ENCODE data around the gene WDR6.

The WDR6 gene

DNA sequence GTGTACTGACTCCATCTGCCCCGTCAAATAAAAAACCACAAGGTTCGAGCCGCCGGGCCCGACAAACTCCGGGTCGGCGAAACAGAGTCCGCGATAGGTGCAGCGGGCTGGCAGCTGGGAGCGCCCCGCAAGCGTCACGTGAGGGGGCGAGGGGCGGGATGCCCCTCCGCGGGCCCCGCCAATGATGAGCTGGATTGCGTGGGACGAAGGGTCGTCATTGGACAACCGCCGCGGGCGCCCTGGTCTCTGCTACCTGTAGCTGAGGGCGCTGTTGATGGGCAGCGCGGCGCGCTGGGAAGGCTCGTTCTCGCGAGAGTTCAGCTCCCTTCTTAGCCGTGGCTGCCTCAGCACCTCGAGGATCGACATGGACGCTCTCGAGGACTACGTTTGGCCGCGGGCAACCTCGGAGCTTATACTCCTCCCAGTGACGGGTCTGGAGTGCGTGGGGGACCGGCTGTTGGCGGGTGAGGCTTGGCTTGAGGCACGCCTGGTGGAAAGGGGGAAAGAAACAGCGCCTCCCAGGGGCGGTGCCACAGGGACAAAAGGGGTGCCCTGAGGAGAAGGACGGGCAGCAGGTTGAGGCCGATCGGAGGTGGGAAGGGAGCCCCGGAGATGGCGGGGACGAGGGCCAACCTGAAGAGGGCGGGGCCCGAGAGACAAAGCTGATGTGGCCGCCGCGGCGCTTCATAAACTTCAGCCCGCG, at the start of gene WDR6:
TSS of gene WDR6 (plus strand) at position 324 of the 703 bp plus-strand sequence. CDS start at position 365, 41 bp downstream.
- peak; percentile 96 to 98 (median 97) for DNase-seq (ENCODE audit: low read depth in 2 of 3, low spot score in 1 of 3)

- DNase-seq (ENCODE audit: low read depth in 2 of 3, low spot score in 1 of 3) = no peak
Measured at GRCh38 chr3:48960841-48961413, 46.3 kb upstream of the WDR6 start.

- DNase-seq (ENCODE audit: low read depth in 2 of 3, low spot score in 1 of 3) = no peak
Measured at GRCh38 chr3:48962340-48962739, 44.9 kb upstream of the WDR6 start.

- no peak for DNase-seq (ENCODE audit: low read depth in 2 of 3, low spot score in 1 of 3)
Measured at GRCh38 chr3:48962939-48963338, 44.3 kb upstream of the WDR6 start.

DNA sequence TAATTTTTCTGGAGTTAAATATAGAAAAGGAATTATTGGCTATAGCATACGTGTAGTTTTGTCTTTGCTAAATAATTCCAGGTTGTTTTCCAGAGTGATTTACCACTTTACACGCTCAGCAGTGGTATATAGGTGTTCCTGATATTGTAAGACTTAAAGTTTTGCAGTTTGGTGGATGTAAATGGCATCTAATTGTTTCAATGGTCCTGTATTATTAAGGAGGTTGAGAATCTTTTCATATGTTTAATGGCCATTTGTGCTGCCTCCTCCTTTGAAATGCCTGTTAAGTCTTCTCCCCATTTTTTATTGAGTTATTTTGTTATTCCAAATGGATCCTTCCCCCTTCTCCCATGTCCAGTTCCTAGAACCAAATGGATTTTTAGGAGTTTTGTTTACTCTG, 43.6 kb upstream of the WDR6 start:
- no peak for DNase-seq (ENCODE audit: low read depth in 2 of 3, low spot score in 1 of 3)

DNA sequence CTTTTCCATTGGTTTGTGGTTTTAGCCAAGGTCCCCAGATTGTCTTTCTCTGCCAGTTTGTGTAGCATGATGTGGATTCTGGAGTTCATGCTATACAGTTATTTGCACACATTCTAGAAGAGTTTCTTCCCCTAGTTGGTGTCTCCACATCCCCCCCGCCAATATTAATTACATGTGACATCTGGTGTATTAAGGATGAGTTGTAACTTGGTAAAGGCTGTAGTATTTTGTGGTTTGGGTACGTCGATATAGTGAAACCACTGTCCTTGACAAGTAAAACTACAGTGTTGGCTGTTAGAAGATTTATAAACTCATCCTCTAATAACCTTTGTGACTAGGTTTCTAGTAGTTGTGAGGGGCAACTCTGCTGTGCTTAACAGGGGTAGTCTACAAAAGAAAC, 40.8 kb upstream of the WDR6 start:
- DNase-seq (ENCODE audit: low read depth in 2 of 3, low spot score in 1 of 3) = no peak

DNA sequence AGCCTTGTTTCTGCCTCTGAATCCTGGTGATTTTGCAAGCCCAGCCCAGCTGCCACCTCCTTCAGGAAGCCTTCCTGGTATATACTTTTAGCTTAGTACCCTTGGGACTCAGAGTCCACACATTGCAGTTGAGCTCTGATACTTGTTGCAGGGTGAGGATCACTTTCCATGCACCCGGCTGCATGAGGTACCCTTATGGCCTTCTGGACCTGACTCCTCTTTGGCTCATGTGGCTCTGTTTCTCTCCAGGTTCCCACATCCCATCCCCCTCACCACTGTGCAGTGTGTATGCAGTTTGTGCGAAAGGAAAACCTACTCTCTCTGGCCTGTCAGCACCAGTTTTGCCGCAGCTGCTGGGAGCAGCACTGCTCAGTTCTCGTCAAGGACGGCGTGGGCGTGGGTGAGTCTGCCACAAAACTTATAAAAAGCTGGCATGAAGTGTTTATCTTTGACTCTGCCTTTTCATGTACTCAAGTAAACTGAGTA, 40.3 kb upstream of the WDR6 start:
- peak in 2 of 3 donors; percentile 12 to 26 for DNase-seq (ENCODE audit: low read depth in 2 of 3, low spot score in 1 of 3)

- DNase-seq (ENCODE audit: low read depth in 2 of 3, low spot score in 1 of 3) = no peak
Measured at GRCh38 chr3:48970586-48970985, 36.6 kb upstream of the WDR6 start.

DNA sequence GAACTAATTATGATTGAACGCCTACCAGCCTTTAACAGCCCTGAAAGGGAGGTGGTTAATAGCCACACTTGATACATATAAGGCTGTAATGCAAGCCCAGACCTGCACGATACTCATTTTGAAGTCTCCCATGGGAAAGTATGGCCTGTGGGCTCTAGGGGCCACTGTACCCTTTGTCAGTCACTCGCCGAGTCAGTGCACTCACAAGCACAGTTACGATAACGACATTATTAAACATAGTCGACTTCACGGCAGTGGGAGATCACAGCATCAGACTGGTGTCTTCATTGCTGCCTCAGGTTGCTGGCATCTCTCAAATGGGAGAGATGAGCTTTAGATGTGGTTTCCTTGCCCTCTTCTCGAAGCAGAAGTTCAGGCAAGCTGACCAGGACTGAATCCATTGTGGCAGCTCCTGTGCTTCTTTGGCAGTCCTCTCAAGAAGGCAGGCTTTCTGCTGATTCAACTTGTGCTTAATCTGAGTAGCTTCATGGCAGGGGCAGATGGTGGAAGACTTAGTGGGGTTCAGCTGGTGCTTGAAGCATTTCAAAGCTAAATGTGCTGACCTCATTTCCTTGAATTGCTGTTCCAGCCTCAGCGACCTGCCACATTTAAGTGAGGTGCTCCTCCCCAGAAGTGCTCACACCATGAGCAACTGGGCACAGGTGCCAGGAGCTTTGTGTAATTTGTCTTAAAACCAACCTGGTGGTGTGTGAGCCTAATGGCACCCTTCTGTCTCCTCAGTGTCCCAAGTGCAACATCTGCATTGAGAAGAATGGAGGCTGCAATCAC, 32.9 kb upstream of the WDR6 start:
- DNase-seq (ENCODE audit: low read depth in 2 of 3, low spot score in 1 of 3) = no peak

DNA sequence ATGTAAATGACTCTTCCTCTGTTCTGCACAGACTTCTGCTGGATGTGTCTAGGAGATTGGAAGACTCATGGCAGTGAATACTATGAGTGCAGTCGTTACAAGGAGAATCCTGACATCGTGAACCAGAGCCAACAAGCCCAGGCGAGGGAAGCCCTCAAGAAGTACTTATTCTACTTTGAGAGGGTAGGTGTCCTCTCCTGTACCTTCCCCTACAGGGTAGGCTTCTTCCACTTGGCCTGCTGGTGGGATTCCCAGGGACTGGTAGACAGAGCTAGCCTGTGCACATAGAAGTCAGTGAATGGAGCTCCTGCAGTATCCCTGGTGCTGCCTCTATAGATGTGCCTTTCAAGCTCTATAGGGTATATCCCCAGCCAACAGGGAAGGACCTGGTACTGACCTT, 27.7 kb upstream of the WDR6 start:
- DNase-seq (ENCODE audit: low read depth in 2 of 3, low spot score in 1 of 3) = no peak

GRCh38 chr3:48980295-48980694, 26.9 kb upstream of the WDR6 start:
- DNase-seq (ENCODE audit: low read depth in 2 of 3, low spot score in 1 of 3) = no peak

- no peak for DNase-seq (ENCODE audit: low read depth in 2 of 3, low spot score in 1 of 3)
Measured at GRCh38 chr3:48982016-48982415, 25.2 kb upstream of the WDR6 start.

- no peak for DNase-seq (ENCODE audit: low read depth in 2 of 3, low spot score in 1 of 3)
Measured at GRCh38 chr3:48982686-48983085, 24.5 kb upstream of the WDR6 start.

DNA sequence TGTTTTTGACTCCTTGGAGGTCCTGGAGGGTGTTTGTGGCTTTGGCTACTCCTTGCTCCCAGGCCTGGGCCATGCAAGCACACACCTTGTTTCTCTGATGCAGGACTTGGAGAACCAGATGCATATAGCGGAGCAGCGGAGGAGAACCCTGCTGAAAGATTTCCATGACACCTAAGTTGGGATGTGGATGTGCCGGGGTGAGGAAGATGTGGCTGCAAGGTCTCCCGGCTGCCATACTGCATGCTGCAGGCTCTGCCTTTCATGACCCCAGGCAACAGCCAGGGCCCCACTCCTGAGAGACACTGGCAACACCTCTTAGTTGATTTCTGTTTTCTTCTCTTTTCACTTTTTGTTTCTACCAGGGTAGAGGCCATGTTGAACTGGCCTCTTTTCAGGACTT, 24.1 kb upstream of the WDR6 start:
- DNase-seq (ENCODE audit: low read depth in 2 of 3, low spot score in 1 of 3) = no peak

- DNase-seq (ENCODE audit: low read depth in 2 of 3, low spot score in 1 of 3) = no peak
Measured at GRCh38 chr3:48984663-48985062, 22.5 kb upstream of the WDR6 start.

GRCh38 chr3:48985831-48986376, 21.3 kb upstream of the WDR6 start:
- DNase-seq (ENCODE audit: low read depth in 2 of 3, low spot score in 1 of 3) = no peak

DNA sequence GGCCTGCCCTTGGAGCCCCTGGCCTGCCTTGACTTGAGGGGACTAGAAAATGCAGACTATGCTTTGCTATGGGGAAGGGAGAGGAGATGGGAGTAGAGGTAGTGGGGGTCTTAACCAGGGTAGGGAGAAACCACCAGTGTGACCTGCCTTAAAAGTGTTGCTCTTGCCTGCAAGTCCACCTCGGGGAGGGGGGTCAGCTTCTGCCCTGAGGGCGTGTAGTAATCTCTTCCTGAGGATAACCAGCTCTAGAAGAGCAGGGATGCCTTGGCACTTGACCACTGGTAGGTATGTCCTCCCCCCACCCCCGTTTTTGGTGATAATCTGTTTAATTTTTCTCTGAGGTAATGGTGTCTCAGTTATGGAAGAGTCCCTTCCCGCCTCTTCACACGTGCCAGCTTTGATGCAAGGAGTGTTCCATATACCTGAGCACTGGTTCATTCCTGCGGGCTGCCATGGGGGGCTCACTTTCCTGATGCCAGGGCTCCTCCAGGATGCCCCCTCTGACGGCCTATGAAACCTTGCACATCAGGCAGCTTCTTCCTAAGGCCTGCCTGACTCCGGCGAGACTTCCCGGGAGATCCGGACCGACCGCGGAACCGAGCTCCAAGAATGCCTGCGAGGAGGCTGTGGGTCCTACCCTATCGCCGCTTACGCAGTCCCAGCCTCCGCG, 17.9 kb upstream of the WDR6 start:
- DNase-seq (ENCODE audit: low read depth in 2 of 3, low spot score in 1 of 3) = no peak

- peak; percentile 64 to 78 (median 67) for DNase-seq (ENCODE audit: low read depth in 2 of 3, low spot score in 1 of 3)
Measured at GRCh38 chr3:48989796-48990635, 17.2 kb upstream of the WDR6 start, which contains the start of gene P4HTM. Gene P4HTM, plus strand, starts transcription at chr3:48990241. Its CDS starts 16 bp downstream, at chr3:48990257.

DNA sequence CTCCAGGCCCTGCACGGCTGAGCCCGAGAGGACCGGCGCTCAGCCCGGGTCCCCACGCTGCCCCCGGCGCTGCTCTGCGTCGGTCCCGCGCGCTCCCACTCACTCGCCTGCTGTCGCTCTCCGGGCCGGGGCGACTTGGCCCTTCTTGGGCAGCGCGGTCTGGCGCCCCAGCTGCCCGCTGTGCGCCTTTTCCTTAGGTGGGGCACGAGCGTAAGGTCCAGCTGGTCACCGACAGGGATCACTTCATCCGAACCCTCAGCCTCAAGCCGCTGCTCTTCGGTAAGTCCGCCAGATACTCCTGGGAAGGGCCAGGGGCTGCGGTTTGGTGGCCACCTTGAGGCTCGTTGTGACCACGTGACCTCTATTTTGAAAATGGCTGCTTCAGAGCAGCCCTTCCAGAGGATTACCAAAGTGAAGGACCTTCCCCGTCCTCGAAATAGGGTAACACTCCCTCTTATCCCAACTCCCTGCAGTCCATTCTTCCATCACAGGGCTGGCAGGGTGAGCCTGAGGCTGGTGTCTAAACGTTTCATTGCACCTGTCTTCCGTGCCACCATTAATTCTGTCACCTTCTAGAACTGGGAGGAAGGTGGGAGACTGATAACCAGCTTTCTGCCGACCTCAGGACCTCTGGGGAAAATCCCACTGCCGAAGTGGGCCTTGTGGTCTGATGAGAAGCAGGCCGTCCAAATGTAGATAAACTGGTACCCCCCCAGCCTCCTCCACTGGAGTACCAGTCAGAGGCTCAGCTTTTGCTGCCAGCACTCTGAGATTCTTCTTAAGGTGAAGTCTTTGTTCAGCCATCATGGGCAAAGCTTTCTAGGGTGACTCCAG, 16.3 kb upstream of the WDR6 start:
- no peak for DNase-seq (ENCODE audit: low read depth in 2 of 3, low spot score in 1 of 3)

Data from stimulated activated CD4-positive, alpha-beta T cell treated with anti-CD3 and anti-CD28 coated beads, Interleukin-12 subunit alpha, Interleukin-12 subunit beta, amount 100 ng/mL, for 48 hours (primary cell).